Hematopoietic multipotent progenitor cell treated with erythropoietin and hydrocortisone succinate and interleukin-3 and kit ligand, for 4 days (in vitro differentiated cells): Measurements from ENCODE around the gene IQSEC2.
A peak's percentile ranks its signal among the peaks of the same experiment; 100 is the strongest.

ENCODE experiments used
- DNase-seq: peaks from one replicate; pipeline ENCODE4 v3.0.0-alpha.2; 2015

Gene IQSEC2

GRCh38 chrX:53303195-53303594 lies 21.8 kb upstream of the IQSEC2 start:
- no peak for DNase-seq

GRCh38 chrX:53300157-53300556 lies 18.8 kb upstream of the IQSEC2 start:
- no peak for DNase-seq

- peak; percentile 55 for DNase-seq
Measured at GRCh38 chrX:53294024-53294648, 12.8 kb upstream of the IQSEC2 start.

- DNase-seq, result no peak
Measured at GRCh38 chrX:53291596-53291995, 10.2 kb upstream of the IQSEC2 start.

- no peak for DNase-seq
Measured at GRCh38 chrX:53290441-53291041, 9.2 kb upstream of the IQSEC2 start.

- peak; percentile 55 for DNase-seq
Measured at GRCh38 chrX:53288189-53288588, 6.8 kb upstream of the IQSEC2 start.

- DNase-seq, result peak; percentile 86
Measured at GRCh38 chrX:53287493-53288138, 6.2 kb upstream of the IQSEC2 start.

- no peak for DNase-seq
Measured at GRCh38 chrX:53286171-53286570, 4.8 kb upstream of the IQSEC2 start.

- DNase-seq, result no peak
Measured at GRCh38 chrX:53285591-53285990, 4.2 kb upstream of the IQSEC2 start.

GRCh38 chrX:53284684-53285447 lies 3.5 kb upstream of the IQSEC2 start:
- DNase-seq, result peak; percentile 68

GRCh38 chrX:53283567-53283966 lies 2.2 kb upstream of the IQSEC2 start:
- DNase-seq, result no peak

GRCh38 chrX:53283099-53283498 lies 1.7 kb upstream of the IQSEC2 start:
- DNase-seq, result no peak

GRCh38 chrX:53281963-53282695 lies 745 bp upstream of the IQSEC2 start:
- peak; percentile 9 for DNase-seq

- no peak for DNase-seq
Measured at GRCh38 chrX:53280331-53281320, 758 bp downstream of the IQSEC2 start.

GRCh38 chrX:53279296-53280237 lies 1.8 kb downstream of the IQSEC2 start:
- DNase-seq, result no peak

- DNase-seq, result no peak
Measured at GRCh38 chrX:53272808-53273337, 8.5 kb downstream of the IQSEC2 start.

GRCh38 chrX:53269536-53270107 lies 11.8 kb downstream of the IQSEC2 start:
- no peak for DNase-seq

- DNase-seq, result peak; percentile 30
Measured at GRCh38 chrX:53268173-53268572, 13.2 kb downstream of the IQSEC2 start.

GRCh38 chrX:53266914-53267313 lies 14.5 kb downstream of the IQSEC2 start:
- DNase-seq, result peak; percentile 26
